ENCODE data around the gene NT5C1B. TPM values are rescaled to one million over a fixed set of nuclear protein-coding genes. Genes with fewer than 3 reads are reported as not detected.

Gene NT5C1B
- total RNA-seq, 1 donor from 2014 or later: not detected

DNA sequence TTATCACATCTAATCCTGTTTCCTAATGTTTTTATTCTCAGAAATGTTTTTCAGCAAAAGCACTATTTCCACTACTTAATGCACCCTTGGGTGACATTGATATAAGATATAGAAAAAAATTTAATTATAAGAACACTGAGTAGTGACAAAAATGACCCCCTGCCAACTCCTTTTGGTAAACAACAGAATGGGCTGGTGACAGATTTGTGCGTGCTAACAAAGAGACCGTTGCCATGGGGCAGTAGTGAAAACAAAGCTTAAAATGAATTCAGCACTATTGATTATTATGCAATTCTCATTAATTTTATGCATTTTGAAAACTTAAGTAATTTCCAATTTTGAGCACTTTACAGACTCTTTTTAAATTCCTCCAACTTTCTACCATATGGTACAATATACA, 62.0 kb downstream of the NT5C1B start:
- Mint-ChIP-seq H3K4me3 (ENCODE audit: unreplicated experiment) (no peak overlapping the region), H3K9me3 (ENCODE audit: unreplicated experiment) (no peaks in the 10 kb centered on the region), H3K36me3 (ENCODE audit: unreplicated experiment) (no peaks in the 10 kb centered on the region), H3K4me1 (ENCODE audit: unreplicated experiment) (no peaks in the 10 kb centered on the region), H3K27me3 (ENCODE audit: unreplicated experiment) (no peaks in the 10 kb centered on the region), H3K27ac (ENCODE audit: unreplicated experiment) (no peak overlapping the region)
- no peak for TF ChIP-seq CTCF (IDR thresholded peaks at IDR 0.05)
- DNase-seq (ENCODE audit: extremely low spot score, unreplicated experiment): no peak

DNA sequence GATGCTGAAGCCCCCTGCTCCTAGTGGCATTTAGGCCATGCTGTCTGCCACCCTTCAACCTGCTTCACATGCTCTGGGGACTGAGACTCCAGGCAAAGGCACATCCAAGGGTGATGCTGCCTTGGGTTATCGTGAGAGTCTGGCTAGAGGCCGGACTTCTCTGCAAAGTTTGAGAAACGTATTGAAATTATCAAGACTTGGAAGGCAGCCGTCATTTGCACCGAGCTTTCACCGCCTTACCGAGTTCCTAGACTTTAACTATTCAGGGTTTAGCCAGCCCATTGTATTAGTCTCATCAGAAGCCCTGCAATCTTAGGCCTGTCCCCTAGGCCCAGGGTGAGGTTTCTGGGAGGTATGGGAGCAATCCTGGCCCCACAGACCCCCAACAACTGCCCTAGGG, 62.9 kb downstream of the NT5C1B start:
- Mint-ChIP-seq H3K4me1 (ENCODE audit: unreplicated experiment) (no peaks in the 10 kb centered on the region), H3K27me3 (ENCODE audit: unreplicated experiment) (no peaks in the 10 kb centered on the region), H3K27ac (ENCODE audit: unreplicated experiment) (no peak overlapping the region), H3K4me3 (ENCODE audit: unreplicated experiment) (no peak overlapping the region), H3K9me3 (ENCODE audit: unreplicated experiment) (no peaks in the 10 kb centered on the region), H3K36me3 (ENCODE audit: unreplicated experiment) (no peaks in the 10 kb centered on the region)
- no peak for DNase-seq (ENCODE audit: extremely low spot score, unreplicated experiment)
- no peak for TF ChIP-seq CTCF (IDR thresholded peaks at IDR 0.05)

- no peak for DNase-seq (ENCODE audit: extremely low spot score, unreplicated experiment)
- no peaks in the 10 kb centered on the region for H3K27me3 Mint-ChIP-seq (ENCODE audit: unreplicated experiment)
- H3K27ac Mint-ChIP-seq (ENCODE audit: unreplicated experiment): no peak overlapping the region
- H3K36me3 Mint-ChIP-seq (ENCODE audit: unreplicated experiment): no peaks in the 10 kb centered on the region
- H3K4me1 Mint-ChIP-seq (ENCODE audit: unreplicated experiment): no peaks in the 10 kb centered on the region
- H3K4me3 Mint-ChIP-seq (ENCODE audit: unreplicated experiment): no peak overlapping the region
- H3K9me3 Mint-ChIP-seq (ENCODE audit: unreplicated experiment): no peaks in the 10 kb centered on the region
- no peak for TF ChIP-seq CTCF (IDR thresholded peaks at IDR 0.05)
Observed at GRCh38 chr2:18525852-18526251, 63.5 kb downstream of the NT5C1B start.

DNA sequence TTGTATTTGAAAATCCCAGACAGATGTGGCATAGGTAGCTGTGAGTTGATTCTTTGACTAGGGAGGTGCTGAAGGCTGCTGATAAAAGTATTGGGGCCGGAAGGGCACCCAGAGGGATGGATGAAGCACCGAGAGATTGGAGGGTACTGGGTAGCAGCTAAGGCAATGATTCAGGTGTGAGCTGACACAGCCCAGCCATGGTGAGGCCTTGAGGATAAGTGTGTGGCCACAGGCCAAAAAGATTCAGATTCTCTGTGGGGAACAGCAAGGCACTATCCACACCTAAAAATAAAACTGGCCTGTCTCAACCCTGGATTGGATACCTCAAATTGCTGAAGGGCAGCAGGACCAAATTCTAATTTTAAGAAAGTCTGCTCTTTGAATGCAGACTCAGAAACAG, 64.1 kb downstream of the NT5C1B start:
- Mint-ChIP-seq H3K27ac (ENCODE audit: unreplicated experiment) (no peak overlapping the region), H3K4me3 (ENCODE audit: unreplicated experiment) (no peak overlapping the region), H3K9me3 (ENCODE audit: unreplicated experiment) (no peaks in the 10 kb centered on the region), H3K4me1 (ENCODE audit: unreplicated experiment) (peaks cover 2% of the 10 kb centered on the region), H3K27me3 (ENCODE audit: unreplicated experiment) (no peaks in the 10 kb centered on the region), H3K36me3 (ENCODE audit: unreplicated experiment) (no peaks in the 10 kb centered on the region)
- no peak for TF ChIP-seq CTCF (IDR thresholded peaks at IDR 0.05)
- DNase-seq (ENCODE audit: extremely low spot score, unreplicated experiment): no peak

DNA sequence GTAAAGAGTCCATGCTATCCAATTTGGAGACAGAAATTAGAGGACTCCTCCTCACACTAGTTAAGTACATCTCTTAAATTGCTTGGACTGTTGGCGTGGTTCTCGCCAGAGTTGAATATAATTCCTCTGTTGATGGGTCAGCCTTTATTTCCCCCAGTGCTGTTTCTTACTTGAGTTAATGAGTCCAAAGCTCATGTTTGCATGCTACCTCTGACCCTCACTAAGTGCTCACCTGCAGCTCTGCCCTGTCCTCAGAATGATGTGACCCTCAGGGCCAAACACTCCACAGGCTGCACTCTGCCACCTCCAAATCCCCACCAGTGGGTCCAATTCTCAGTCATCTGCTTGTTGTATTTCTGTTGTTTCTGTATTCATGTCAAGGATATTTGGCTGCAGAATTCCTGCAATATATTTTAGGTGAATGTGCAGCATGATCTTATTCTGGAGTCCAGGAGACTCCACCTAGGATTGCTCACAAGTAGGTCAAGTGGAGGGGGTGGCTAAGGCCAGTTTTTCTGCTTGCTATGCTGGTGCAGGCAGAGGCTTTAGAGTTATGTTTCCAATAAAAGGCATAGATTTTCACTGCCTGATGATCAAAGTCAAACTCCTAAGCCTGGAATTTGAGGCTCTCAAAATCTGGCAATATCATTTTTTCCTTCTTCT, 66.8 kb downstream of the NT5C1B start:
- Mint-ChIP-seq H3K4me1 (ENCODE audit: unreplicated experiment) (peaks cover 21% of the 10 kb centered on the region), H3K4me3 (ENCODE audit: unreplicated experiment) (no peak overlapping the region), H3K27ac (ENCODE audit: unreplicated experiment) (no peak overlapping the region), H3K9me3 (ENCODE audit: unreplicated experiment) (no peaks in the 10 kb centered on the region), H3K27me3 (ENCODE audit: unreplicated experiment) (no peaks in the 10 kb centered on the region), H3K36me3 (ENCODE audit: unreplicated experiment) (no peaks in the 10 kb centered on the region)
- DNase-seq (ENCODE audit: extremely low spot score, unreplicated experiment): no peak
- no peak for TF ChIP-seq CTCF (IDR thresholded peaks at IDR 0.05)
